ENCODE measurements around the gene SYNE1. TPM values are rescaled to one million over a fixed set of nuclear protein-coding genes. Genes with fewer than 3 reads are reported as not detected.
"Not testable (repeated sequence)": the region's sequence is repeated elsewhere in the genome, so short reads cannot be mapped to it uniquely, and the experiment has no call there.

Gene SYNE1
- polyA plus RNA-seq, 3 donors = 92.5 to 119 (median 93.6) TPM

- DNase-seq = no peak
These were observed 210.9 kb downstream of the SYNE1 start for GRCh38 chr6:152426276-152426675.

GRCh38 chr6:152423216-152424103 is 213.7 kb downstream of the SYNE1 start:
- DNase-seq = no peak

GRCh38 chr6:152421496-152421895 is 215.7 kb downstream of the SYNE1 start:
- DNase-seq = not testable (repeated sequence)

GRCh38 chr6:152420696-152421095 is 216.5 kb downstream of the SYNE1 start:
- DNase-seq = no peak

- DNase-seq = no peak
These were observed 218.6 kb downstream of the SYNE1 start for GRCh38 chr6:152418551-152418950.

GRCh38 chr6:152416652-152417051 is 220.5 kb downstream of the SYNE1 start:
- no peak for DNase-seq

- DNase-seq = no peak
These were observed 232.1 kb downstream of the SYNE1 start for GRCh38 chr6:152404936-152405595.

GRCh38 chr6:152404086-152404857 is 232.9 kb downstream of the SYNE1 start:
- peak; percentile 23 for DNase-seq

- no peak for DNase-seq
These were observed 234.4 kb downstream of the SYNE1 start for GRCh38 chr6:152402791-152403190.

GRCh38 chr6:152401978-152402377 is 235.2 kb downstream of the SYNE1 start:
- no peak for DNase-seq

- no peak for DNase-seq
These were observed 237.8 kb downstream of the SYNE1 start for GRCh38 chr6:152399399-152399798.

- no peak for DNase-seq
These were observed 238.2 kb downstream of the SYNE1 start for GRCh38 chr6:152398993-152399392.

GRCh38 chr6:152398316-152398715 is 238.8 kb downstream of the SYNE1 start:
- DNase-seq = no peak

GRCh38 chr6:152394303-152394702 is 242.9 kb downstream of the SYNE1 start:
- no peak for DNase-seq

- DNase-seq = no peak
These were observed 245.8 kb downstream of the SYNE1 start for GRCh38 chr6:152391179-152391880.

- no peak for DNase-seq
These were observed 250.1 kb downstream of the SYNE1 start for GRCh38 chr6:152387091-152387490.

- DNase-seq = no peak
These were observed 251.0 kb downstream of the SYNE1 start for GRCh38 chr6:152386131-152386530.

GRCh38 chr6:152380993-152381898 is 255.9 kb downstream of the SYNE1 start:
- DNase-seq = peak; percentile 88

- DNase-seq = peak; percentile 57
These were observed 256.8 kb downstream of the SYNE1 start for GRCh38 chr6:152380351-152380767.

GRCh38 chr6:152379423-152379822 is 257.7 kb downstream of the SYNE1 start:
- DNase-seq = no peak

GRCh38 chr6:152378169-152378568 is 259.0 kb downstream of the SYNE1 start:
- no peak for DNase-seq

Data from renal pelvis (tissue), 4 donors.